Measurements from ENCODE around the gene ETV5.
"Not testable (repeated sequence)": the region's sequence is repeated elsewhere in the genome, so short reads cannot be mapped to it uniquely, and the experiment has no call there.

Gene ETV5

GRCh38 chr3:186022931-186023330, 86.0 kb downstream of the ETV5 start:
- Mint-ChIP-seq H3K27me3 (ENCODE audit: low read depth) (no peaks in the 10 kb centered on the region), H3K36me3 (ENCODE audit: low read depth) (no peaks in the 10 kb centered on the region), H3K4me3 (no peak overlapping the region), H3K9me3 (peaks cover under 1% of the 10 kb centered on the region), H3K4me1 (peaks cover 11% of the 10 kb centered on the region), H3K27ac (no peak overlapping the region)
- no peak for TF ChIP-seq CTCF (IDR thresholded peaks at IDR 0.05; ENCODE audit: unreplicated experiment in 3 of 3)

GRCh38 chr3:186021673-186022362, 87.1 kb downstream of the ETV5 start:
- Mint-ChIP-seq H3K9me3 (peaks cover 7% of the 10 kb centered on the region), H3K27ac (no peak overlapping the region), H3K4me3 (no peak overlapping the region), H3K27me3 (ENCODE audit: low read depth) (no peaks in the 10 kb centered on the region), H3K4me1 (peaks cover 11% of the 10 kb centered on the region), H3K36me3 (ENCODE audit: low read depth) (no peaks in the 10 kb centered on the region)
- TF ChIP-seq CTCF (IDR thresholded peaks at IDR 0.05; ENCODE audit: unreplicated experiment in 3 of 3) = no peak

DNA sequence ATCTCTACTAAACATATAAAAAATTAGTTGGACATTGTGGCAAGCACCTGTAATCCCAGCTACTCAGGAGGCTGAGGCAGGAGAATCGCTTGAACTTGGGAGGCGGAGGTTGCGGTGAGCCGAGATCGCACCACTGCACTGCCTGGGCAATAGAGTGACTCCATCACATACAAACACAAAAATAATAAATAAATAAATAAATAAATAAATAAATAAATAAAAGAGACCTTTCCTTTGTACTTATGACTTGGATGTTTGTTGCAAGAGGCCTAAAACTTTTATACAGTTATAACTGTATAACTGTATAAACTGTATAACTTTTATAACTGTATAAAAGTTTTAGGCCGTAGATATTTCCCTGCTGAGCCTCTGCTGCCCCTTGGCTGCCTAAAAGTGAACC, 87.6 kb downstream of the ETV5 start:
- H3K9me3 Mint-ChIP-seq; H3K4me3 Mint-ChIP-seq; H3K36me3 Mint-ChIP-seq (ENCODE audit: low read depth); H3K27ac Mint-ChIP-seq; H3K27me3 Mint-ChIP-seq (ENCODE audit: low read depth): not testable (repeated sequence)
- peaks cover 11% of the 10 kb centered on the region for H3K4me1 Mint-ChIP-seq

- not testable (repeated sequence) for H3K27ac Mint-ChIP-seq; H3K4me1 Mint-ChIP-seq; H3K27me3 Mint-ChIP-seq (ENCODE audit: low read depth); H3K4me3 Mint-ChIP-seq; H3K36me3 Mint-ChIP-seq (ENCODE audit: low read depth)
- peaks cover 11% of the 10 kb centered on the region for H3K9me3 Mint-ChIP-seq
Measured at GRCh38 chr3:186019288-186019687, 89.6 kb downstream of the ETV5 start.

GRCh38 chr3:186014866-186015265, 94.0 kb downstream of the ETV5 start:
- no peak overlapping the region for H3K27ac Mint-ChIP-seq
- no peak overlapping the region for H3K4me3 Mint-ChIP-seq
- peaks cover 9% of the 10 kb centered on the region for H3K27me3 Mint-ChIP-seq (ENCODE audit: low read depth)
- peaks cover 3% of the 10 kb centered on the region for H3K36me3 Mint-ChIP-seq (ENCODE audit: low read depth)
- no peak for TF ChIP-seq CTCF (IDR thresholded peaks at IDR 0.05; ENCODE audit: unreplicated experiment in 3 of 3)
- H3K9me3 Mint-ChIP-seq = peaks cover 16% of the 10 kb centered on the region
- no peaks in the 10 kb centered on the region for H3K4me1 Mint-ChIP-seq

DNA sequence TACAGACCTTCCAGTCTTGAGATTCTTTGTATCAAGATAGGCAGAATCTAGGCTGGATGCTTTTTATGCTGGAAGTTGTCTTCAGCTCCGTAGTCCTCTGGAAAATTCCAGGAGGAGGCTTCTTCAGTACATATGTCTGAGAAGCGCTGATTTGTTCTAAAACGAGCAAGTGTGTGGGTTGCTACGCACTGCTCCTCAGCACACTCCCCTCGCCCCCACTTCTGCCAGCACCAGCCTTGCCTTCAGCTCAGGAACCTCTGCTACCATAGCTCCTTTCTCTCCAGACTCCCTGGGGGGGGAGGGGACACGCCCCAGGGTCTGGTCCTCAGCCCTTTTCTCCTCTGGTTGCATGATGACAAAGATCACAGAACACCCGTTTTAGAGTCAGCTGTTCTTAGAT, 95.6 kb downstream of the ETV5 start:
- Mint-ChIP-seq H3K4me1 (no peaks in the 10 kb centered on the region), H3K27me3 (ENCODE audit: low read depth) (peaks cover 9% of the 10 kb centered on the region), H3K27ac (no peak overlapping the region), H3K9me3 (peaks cover 16% of the 10 kb centered on the region), H3K36me3 (ENCODE audit: low read depth) (peaks cover 3% of the 10 kb centered on the region), H3K4me3 (no peak overlapping the region)
- TF ChIP-seq CTCF (IDR thresholded peaks at IDR 0.05; ENCODE audit: unreplicated experiment in 3 of 3) = no peak

DNA sequence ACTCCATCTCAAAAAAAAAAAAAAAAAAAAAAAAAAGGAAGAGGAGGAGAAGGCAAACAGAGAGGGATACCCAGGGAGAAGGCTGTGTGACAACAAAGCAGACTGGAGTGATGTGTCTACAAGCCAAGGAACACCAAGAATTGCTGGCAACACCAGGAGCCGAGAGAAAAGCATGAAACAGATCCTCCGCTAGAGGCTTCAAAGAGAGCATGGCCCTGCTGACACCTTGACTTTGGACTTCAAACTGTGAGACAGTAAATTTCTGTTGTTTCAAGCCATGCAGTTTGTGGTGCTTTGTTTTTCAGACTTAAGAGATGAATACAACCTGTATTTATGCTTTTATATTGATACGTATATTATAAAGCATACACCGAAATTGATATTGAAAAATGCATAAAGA, 96.8 kb downstream of the ETV5 start:
- H3K4me3 Mint-ChIP-seq = no peak overlapping the region
- H3K27ac Mint-ChIP-seq = no peak overlapping the region
- peaks cover 3% of the 10 kb centered on the region for H3K36me3 Mint-ChIP-seq (ENCODE audit: low read depth)
- H3K9me3 Mint-ChIP-seq = peaks cover 9% of the 10 kb centered on the region
- TF ChIP-seq CTCF (IDR thresholded peaks at IDR 0.05; ENCODE audit: unreplicated experiment in 3 of 3) = no peak
- no peaks in the 10 kb centered on the region for H3K4me1 Mint-ChIP-seq
- peaks cover 9% of the 10 kb centered on the region for H3K27me3 Mint-ChIP-seq (ENCODE audit: low read depth)
